Measurements from ENCODE around the gene ASF1A.

ASF1A gene

GRCh38 chr6:118952683-118953082 lies 58.7 kb downstream of the ASF1A start:
- H3K27me3 Mint-ChIP-seq, result no peaks in the 10 kb centered on the region
- H3K27ac Mint-ChIP-seq, result no peak overlapping the region

GRCh38 chr6:118953391-118953790 lies 59.4 kb downstream of the ASF1A start:
- H3K4me3 Mint-ChIP-seq, result no peak overlapping the region
- H3K27ac Mint-ChIP-seq, result no peak overlapping the region
- no peaks in the 10 kb centered on the region for H3K27me3 Mint-ChIP-seq
- H3K4me1 Mint-ChIP-seq (ENCODE audit: low read depth), result no peaks in the 10 kb centered on the region
- DNase-seq, result no peak
- H3K9me3 Mint-ChIP-seq, result peaks cover 18% of the 10 kb centered on the region
- peaks cover 2% of the 10 kb centered on the region for H3K36me3 Mint-ChIP-seq (ENCODE audit: low read depth)

More at GRCh38 chr6:118952683-118953082, 58.7 kb downstream of the ASF1A start:
- peaks cover 2% of the 10 kb centered on the region for H3K36me3 Mint-ChIP-seq (ENCODE audit: low read depth)
- DNase-seq, result no peak
- no peaks in the 10 kb centered on the region for H3K4me1 Mint-ChIP-seq (ENCODE audit: low read depth)
- H3K4me3 Mint-ChIP-seq, result no peak overlapping the region
- peaks cover 18% of the 10 kb centered on the region for H3K9me3 Mint-ChIP-seq
